GM10266 (cell line): ENCODE results near the gene ARRB2.

Experiments
- DNase-seq: peaks from one replicate; pipeline ENCODE4 v3.0.0; 2012; ENCODE audit errors: extremely low spot score
- CTCF ChIP-seq: IDR thresholded peaks from 2 replicates; pipeline ENCODE4 v1.5.1; 2012; ENCODE audit warnings: mild to moderate bottlenecking, low read depth; ENCODE audit not compliant: control insufficient read depth, insufficient read depth; ENCODE audit errors: missing control alignments

ARRB2 gene

GRCh38 chr17:4709794-4710692 lies at the start of gene ARRB2:
ARRB2 (plus strand) TSS chr17:4710632; CDS start chr17:4710722, 90 bp downstream.
- TF ChIP-seq CTCF, result peak; percentile 73
- DNase-seq, result peak; percentile 99

GRCh38 chr17:4663711-4664110 lies 46.7 kb upstream of the ARRB2 start:
- no peak for TF ChIP-seq CTCF
- DNase-seq, result no peak

GRCh38 chr17:4664230-4664629 lies 46.2 kb upstream of the ARRB2 start:
- no peak for DNase-seq
- TF ChIP-seq CTCF, result no peak

GRCh38 chr17:4665027-4665426 lies 45.4 kb upstream of the ARRB2 start:
- no peak for DNase-seq
- TF ChIP-seq CTCF, result no peak

GRCh38 chr17:4666296-4666695 lies 44.1 kb upstream of the ARRB2 start:
- TF ChIP-seq CTCF, result no peak
- DNase-seq, result no peak

- no peak for DNase-seq
- TF ChIP-seq CTCF, result no peak
Observed at GRCh38 chr17:4667166-4667565, 43.3 kb upstream of the ARRB2 start.

- DNase-seq, result no peak
- TF ChIP-seq CTCF, result no peak
Observed at GRCh38 chr17:4672055-4672630, 38.3 kb upstream of the ARRB2 start.
